Frontal cortex (tissue), 1 donor: ENCODE measurements around the gene RAI1. TPM values are rescaled to one million over a fixed set of nuclear protein-coding genes. Genes with fewer than 3 reads are reported as not detected.

ENCODE experiments used
- small RNA-seq: library from RNA; depleted of rRNA; stranded (forward); fragments of <200 nt; gene quantifications from one replicate; pipeline ENCODE3, GENCODE V24; 2014
- total RNA-seq: library from RNA; depleted of rRNA; stranded (reverse); fragments of >200 nt; gene quantifications from one replicate; pipeline ENCODE4 v1.2.3, GENCODE V29; 2014

The RAI1 gene
- total RNA-seq, 1 donor from 2014 or later: 16.7 TPM

Small RNA genes within 50 kb of the gene (small RNA-seq; reads per million reads assigned to genes)
- 0.69 reads per million, percentile 52 among the genes with 10 or more reads in this experiment for gene MIR33B
- not detected for gene MIR6777
- gene RF02177: not detected
- gene RF02178: not detected

Other genes with a start within 250 kb of the RAI1 start
- 12.6 TPM for gene MED9, start 204.5 kb upstream of the RAI1 start, total RNA-seq
- 11.0 TPM for gene RASD1, start 185.1 kb upstream of the RAI1 start, total RNA-seq
- gene PEMT, start 89.8 kb upstream of the RAI1 start, total RNA-seq: 17.1 TPM
- gene SREBF1, start 155.5 kb downstream of the RAI1 start, total RNA-seq: 17.5 TPM